AG09319 (cell line): Measurements from ENCODE around the gene RPN1.
"Not testable (repeated sequence)": the region's sequence is repeated elsewhere in the genome, so short reads cannot be mapped to it uniquely, and the experiment has no call there.

Experiments used
- DNase-seq: peaks from one replicate; pipeline ENCODE4 v3.0.0-alpha.2; 2010; ENCODE audit warnings: low read depth; ENCODE audit errors: extremely low read depth
- TF ChIP-seq, protein P1 (sequence below): IDR thresholded peaks from 2 replicates; pipeline ENCODE4 v1.5.1; 2011; ENCODE audit warnings: low read depth, mild to moderate bottlenecking, inconsistent platforms, low read length, moderate library complexity

The RPN1 gene

DNA sequence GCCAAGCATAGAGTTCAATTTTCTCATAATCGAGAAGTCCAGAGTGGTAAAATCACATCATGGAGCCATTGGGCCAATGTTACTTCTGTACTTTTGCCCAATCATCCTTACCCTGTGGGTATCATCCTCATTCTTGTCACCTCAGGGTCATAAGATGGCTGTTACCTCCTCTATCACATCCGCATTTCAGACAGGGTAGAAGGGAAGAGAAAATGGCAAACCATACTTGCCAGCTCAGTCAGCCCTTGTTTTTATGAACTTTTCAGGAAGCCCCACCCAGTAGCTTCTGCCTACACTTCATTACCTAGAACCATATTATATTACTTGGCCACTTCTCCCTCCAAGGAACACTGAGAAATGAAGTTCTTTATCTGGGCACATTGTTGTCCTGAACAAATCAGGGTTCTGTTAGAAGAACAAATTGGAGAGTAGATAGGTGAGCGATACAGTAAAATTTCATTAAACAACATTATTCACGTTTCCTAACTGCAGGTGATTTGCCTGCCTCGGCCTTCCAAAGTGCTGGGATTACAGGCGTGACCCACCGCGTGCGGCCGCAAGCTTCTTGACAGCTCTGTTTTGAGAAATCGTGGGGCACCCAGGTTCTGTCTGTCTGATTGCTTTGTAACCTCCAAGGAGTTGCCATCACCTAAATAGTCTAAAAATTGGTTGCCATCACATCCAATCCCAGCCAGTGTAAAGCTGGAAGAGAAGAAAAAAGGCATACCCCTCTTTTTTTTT is 34.5 kb upstream of the RPN1 start:
- TF ChIP-seq, protein P1, sequence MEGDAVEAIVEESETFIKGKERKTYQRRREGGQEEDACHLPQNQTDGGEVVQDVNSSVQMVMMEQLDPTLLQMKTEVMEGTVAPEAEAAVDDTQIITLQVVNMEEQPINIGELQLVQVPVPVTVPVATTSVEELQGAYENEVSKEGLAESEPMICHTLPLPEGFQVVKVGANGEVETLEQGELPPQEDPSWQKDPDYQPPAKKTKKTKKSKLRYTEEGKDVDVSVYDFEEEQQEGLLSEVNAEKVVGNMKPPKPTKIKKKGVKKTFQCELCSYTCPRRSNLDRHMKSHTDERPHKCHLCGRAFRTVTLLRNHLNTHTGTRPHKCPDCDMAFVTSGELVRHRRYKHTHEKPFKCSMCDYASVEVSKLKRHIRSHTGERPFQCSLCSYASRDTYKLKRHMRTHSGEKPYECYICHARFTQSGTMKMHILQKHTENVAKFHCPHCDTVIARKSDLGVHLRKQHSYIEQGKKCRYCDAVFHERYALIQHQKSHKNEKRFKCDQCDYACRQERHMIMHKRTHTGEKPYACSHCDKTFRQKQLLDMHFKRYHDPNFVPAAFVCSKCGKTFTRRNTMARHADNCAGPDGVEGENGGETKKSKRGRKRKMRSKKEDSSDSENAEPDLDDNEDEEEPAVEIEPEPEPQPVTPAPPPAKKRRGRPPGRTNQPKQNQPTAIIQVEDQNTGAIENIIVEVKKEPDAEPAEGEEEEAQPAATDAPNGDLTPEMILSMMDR, result no peak
- DNase-seq, result no peak

DNA sequence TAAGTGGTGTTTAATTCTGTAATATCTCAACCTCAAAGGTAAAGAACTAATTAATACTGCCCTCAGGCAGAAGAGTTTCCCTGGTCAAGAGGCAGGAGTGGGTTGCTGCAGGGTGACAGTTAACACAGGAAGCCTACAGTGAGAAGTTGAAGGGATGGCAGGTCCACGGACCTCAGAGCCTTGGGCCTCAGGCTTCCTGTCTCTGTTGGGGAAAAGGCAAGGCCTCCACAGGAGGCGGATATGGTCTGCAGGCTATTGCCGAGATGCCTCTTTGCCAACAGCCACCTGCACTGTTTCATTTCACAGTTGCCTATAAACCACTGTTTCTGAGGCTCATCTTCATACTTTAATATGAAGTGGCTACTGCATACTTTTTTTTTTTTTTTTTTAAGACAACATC is 33.3 kb upstream of the RPN1 start:
- TF ChIP-seq, protein P1, result no peak
- DNase-seq, result no peak

DNA sequence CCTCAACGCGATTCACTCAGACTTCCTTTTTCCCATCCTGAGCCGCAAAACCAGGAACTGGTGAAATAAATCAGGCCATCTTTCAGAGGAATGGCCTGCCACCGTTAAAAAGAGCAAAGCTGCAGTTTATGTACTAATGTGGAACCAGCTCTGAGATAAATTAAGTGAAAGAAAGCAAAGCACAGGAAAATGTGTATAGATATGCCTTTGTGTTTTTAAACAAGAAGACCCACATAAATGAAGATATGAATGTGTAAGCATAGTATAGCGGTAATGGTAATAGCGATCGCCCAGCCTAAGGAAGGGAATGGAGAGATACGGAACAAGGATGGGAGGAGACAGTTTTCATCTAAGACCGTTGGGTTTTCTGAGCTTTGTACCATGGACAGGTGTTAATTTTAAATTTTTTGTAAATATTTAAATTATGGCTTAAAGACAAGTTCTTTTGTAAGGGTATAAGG is 30.8 kb upstream of the RPN1 start:
- TF ChIP-seq, protein P1, result no peak
- no peak for DNase-seq

DNA sequence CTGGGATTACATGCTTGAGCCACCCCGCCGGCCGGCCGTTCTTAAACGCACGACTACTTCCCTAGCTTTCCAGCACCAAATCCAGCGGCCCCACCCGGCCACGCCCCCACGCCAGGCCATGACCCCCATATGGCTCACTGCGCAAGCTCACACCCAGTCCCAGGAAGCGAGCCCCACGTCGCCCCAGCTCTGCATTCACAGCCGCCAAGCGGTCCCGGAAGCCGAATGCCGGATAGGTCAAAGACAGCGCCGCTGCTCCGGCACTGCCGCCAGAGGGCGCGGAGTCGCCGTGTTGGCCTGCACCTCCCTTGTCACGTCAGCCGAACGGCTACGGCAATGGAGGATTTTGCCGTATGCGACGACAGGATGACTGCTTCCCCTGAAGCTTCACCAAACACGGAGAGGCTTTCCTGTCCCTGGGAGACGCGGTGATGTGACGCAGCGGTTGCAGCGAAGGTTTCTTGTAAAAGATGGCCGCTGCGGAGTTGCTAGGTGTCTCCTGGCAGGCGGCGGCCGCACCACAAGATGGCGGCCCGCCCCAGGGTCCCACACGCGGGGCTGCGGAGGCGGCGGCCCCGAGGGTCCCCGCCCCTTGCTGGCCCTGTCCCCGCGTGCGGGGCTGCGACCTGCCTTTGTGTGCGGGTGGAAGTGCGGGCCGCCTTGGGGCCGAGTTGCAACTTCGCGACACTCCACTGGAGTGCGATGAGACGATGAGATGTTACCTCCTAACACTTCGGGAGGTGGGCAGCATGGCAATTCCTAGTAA is 30.2 kb upstream of the RPN1 start:
- TF ChIP-seq, protein P1, result no peak; the same call in none of the 2 replicates
- DNase-seq, result peak; percentile 97

DNA sequence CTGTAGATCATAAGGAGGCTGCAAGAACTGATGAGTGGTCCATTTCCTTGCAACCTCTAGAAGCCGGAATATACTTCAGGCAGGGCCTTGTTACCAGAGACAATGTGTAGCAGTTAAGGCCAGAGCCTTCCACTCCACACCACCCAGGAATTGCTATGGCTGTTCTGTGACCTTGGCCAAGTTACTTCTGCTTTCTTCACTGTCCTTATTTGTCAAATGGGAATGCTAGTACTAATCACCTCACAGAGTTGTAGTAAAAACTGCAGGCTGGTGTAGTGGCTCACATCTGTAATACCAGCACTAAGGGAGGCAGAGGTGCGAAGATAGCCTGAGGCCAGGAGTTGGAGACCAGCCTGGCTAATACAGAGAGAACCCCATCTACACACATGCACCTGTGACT is 28.7 kb upstream of the RPN1 start:
- no peak for DNase-seq
- TF ChIP-seq, protein P1, result no peak

DNA sequence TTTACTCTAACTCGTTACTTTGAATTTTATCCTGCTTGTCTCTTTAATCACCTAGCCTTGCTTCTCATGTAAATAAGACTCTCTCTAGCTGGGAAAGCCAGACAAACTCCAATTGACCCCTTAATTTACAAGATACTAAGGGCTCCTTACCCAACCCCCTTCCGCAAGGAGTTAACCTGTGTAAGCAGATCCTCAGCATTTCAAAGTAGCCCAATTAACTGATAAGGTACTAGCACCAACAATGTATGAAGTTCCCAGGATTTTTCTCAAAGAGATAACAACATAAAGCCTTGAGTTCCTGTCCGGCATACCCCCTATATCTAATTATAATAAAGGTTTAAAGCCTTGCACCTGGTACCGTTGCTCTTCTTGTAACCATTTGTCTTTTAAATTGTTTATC is 25.2 kb upstream of the RPN1 start:
- not testable (repeated sequence) for DNase-seq

DNA sequence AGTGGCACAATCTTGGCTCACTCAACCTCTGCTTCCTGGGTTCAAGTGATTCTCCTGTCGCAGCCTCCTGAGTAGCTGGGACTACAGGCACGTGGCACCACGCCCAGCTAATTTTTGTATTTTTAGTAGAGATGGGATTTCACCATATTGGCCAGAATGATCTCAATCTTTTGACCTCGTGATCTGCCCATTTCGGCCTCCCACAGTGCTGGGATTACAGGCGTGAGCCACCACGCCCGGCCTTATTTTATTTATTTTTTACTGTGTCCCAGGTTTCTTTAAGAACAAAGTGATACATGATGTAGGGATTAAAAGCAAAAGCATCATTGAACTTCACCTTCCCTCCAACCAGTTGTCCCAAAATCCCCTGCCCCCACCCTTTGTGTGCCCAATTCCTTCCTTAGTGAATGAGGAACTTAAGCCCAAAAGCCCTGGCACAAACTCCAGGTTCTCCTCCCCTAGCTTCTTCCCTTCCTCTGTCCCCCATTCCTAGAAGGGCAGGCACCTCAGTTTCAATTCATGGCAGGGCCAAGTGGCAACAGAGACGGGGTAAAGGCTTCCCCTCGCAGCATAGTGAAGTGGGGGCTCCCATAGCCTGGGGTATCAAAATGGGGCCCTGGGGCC is 23.7 kb upstream of the RPN1 start:
- no peak for DNase-seq
- TF ChIP-seq, protein P1, result no peak
